ENCODE measurements around the gene KIF16B.
"Not testable (repeated sequence)": the region's sequence is repeated elsewhere in the genome, so short reads cannot be mapped to it uniquely, and the experiment has no call there.

The KIF16B gene

GRCh38 chr20:16596404-16596803 is 23.2 kb upstream of the KIF16B start:
- not testable (repeated sequence) for DNase-seq (ENCODE audit: low read depth in 1 of 2, low spot score in 1 of 2)

GRCh38 chr20:16595376-16595775 is 22.1 kb upstream of the KIF16B start:
- DNase-seq (ENCODE audit: low read depth in 1 of 2, low spot score in 1 of 2), result no peak

GRCh38 chr20:16590041-16590633 is 16.9 kb upstream of the KIF16B start:
- DNase-seq (ENCODE audit: low read depth in 1 of 2, low spot score in 1 of 2), result no peak

GRCh38 chr20:16589623-16590022 is 16.4 kb upstream of the KIF16B start:
- DNase-seq (ENCODE audit: low read depth in 1 of 2, low spot score in 1 of 2), result no peak

- no peak for DNase-seq (ENCODE audit: low read depth in 1 of 2, low spot score in 1 of 2)
Measured at GRCh38 chr20:16588241-16588640, 15.0 kb upstream of the KIF16B start.

- no peak for DNase-seq (ENCODE audit: low read depth in 1 of 2, low spot score in 1 of 2)
Measured at GRCh38 chr20:16587066-16587465, 13.8 kb upstream of the KIF16B start.

- DNase-seq (ENCODE audit: low read depth in 1 of 2, low spot score in 1 of 2), result no peak
Measured at GRCh38 chr20:16583474-16583873, 10.2 kb upstream of the KIF16B start.

GRCh38 chr20:16581241-16581640 is 8.0 kb upstream of the KIF16B start:
- no peak for DNase-seq (ENCODE audit: low read depth in 1 of 2, low spot score in 1 of 2)

GRCh38 chr20:16580620-16581019 is 7.4 kb upstream of the KIF16B start:
- no peak for DNase-seq (ENCODE audit: low read depth in 1 of 2, low spot score in 1 of 2)

GRCh38 chr20:16580147-16580546 is 6.9 kb upstream of the KIF16B start:
- DNase-seq (ENCODE audit: low read depth in 1 of 2, low spot score in 1 of 2), result no peak

GRCh38 chr20:16576219-16576618 is 3.0 kb upstream of the KIF16B start:
- no peak for DNase-seq (ENCODE audit: low read depth in 1 of 2, low spot score in 1 of 2)

- DNase-seq (ENCODE audit: low read depth in 1 of 2, low spot score in 1 of 2), result no peak
Measured at GRCh38 chr20:16575390-16576140, 2.3 kb upstream of the KIF16B start.

GRCh38 chr20:16574656-16575355 is 1.6 kb upstream of the KIF16B start:
- peak; percentile 36 to 71 for DNase-seq (ENCODE audit: low read depth in 1 of 2, low spot score in 1 of 2)

- DNase-seq (ENCODE audit: low read depth in 1 of 2, low spot score in 1 of 2), result no peak
Measured at GRCh38 chr20:16571333-16571732, 1.9 kb downstream of the KIF16B start.

- no peak for DNase-seq (ENCODE audit: low read depth in 1 of 2, low spot score in 1 of 2)
Measured at GRCh38 chr20:16569246-16570153, 3.7 kb downstream of the KIF16B start.

- no peak for DNase-seq (ENCODE audit: low read depth in 1 of 2, low spot score in 1 of 2)
Measured at GRCh38 chr20:16566080-16566479, 7.2 kb downstream of the KIF16B start.

- DNase-seq (ENCODE audit: low read depth in 1 of 2, low spot score in 1 of 2), result not testable (repeated sequence)
Measured at GRCh38 chr20:16564079-16564478, 9.2 kb downstream of the KIF16B start.

GRCh38 chr20:16563066-16563806 is 10.0 kb downstream of the KIF16B start:
- no peak for DNase-seq (ENCODE audit: low read depth in 1 of 2, low spot score in 1 of 2)

GRCh38 chr20:16562259-16562658 is 11.0 kb downstream of the KIF16B start:
- no peak for DNase-seq (ENCODE audit: low read depth in 1 of 2, low spot score in 1 of 2)

GRCh38 chr20:16560661-16561060 is 12.6 kb downstream of the KIF16B start:
- DNase-seq (ENCODE audit: low read depth in 1 of 2, low spot score in 1 of 2), result no peak

- DNase-seq (ENCODE audit: low read depth in 1 of 2, low spot score in 1 of 2), result no peak
Measured at GRCh38 chr20:16560216-16560615, 13.0 kb downstream of the KIF16B start.

Data from activated T-helper 1 cell treated with anti-CD3 and anti-CD28 coated beads, Interleukin-2, amount 50 U/mL, for 16 hours (primary cell).